Eye (tissue), 1 donor: Measurements from ENCODE around the gene PLRG1.
A peak's percentile ranks its signal among the peaks of the same experiment; 100 is the strongest.

Source experiments
- DNase-seq: peaks from one replicate; pipeline ENCODE4 v3.0.0-alpha.2; 2015

Gene PLRG1

GRCh38 chr4:154516318-154517029, 33.7 kb downstream of the PLRG1 start:
- no peak for DNase-seq

GRCh38 chr4:154511981-154512380, 38.2 kb downstream of the PLRG1 start:
- no peak for DNase-seq

- DNase-seq = no peak
Measured at GRCh38 chr4:154511548-154511947, 38.7 kb downstream of the PLRG1 start.

- DNase-seq = no peak
Measured at GRCh38 chr4:154507156-154507555, 43.0 kb downstream of the PLRG1 start.

GRCh38 chr4:154506253-154506652, 43.9 kb downstream of the PLRG1 start:
- peak; percentile 79 for DNase-seq

- no peak for DNase-seq
Measured at GRCh38 chr4:154503598-154503997, 46.6 kb downstream of the PLRG1 start.

GRCh38 chr4:154502111-154502510, 48.1 kb downstream of the PLRG1 start:
- peak; percentile 71 for DNase-seq

- DNase-seq = peak; percentile 38
Measured at GRCh38 chr4:154497889-154498288, 52.3 kb downstream of the PLRG1 start.

GRCh38 chr4:154495867-154496266, 54.3 kb downstream of the PLRG1 start:
- no peak for DNase-seq

GRCh38 chr4:154492288-154492687, 57.9 kb downstream of the PLRG1 start:
- DNase-seq = no peak

GRCh38 chr4:154491341-154492271, 58.6 kb downstream of the PLRG1 start, which contains the start of gene DCHS2:
Gene DCHS2 (minus strand): TSS chr4:154491799. CDS start chr4:154491355, 444 bp downstream.
- peak; percentile 78 for DNase-seq

- peak; percentile 86 for DNase-seq
Measured at GRCh38 chr4:154490583-154491340, 59.4 kb downstream of the PLRG1 start.

- peak; percentile 72 for DNase-seq
Measured at GRCh38 chr4:154490234-154490582, 60.0 kb downstream of the PLRG1 start.

- DNase-seq = no peak
Measured at GRCh38 chr4:154489558-154490233, 60.5 kb downstream of the PLRG1 start.

GRCh38 chr4:154487145-154487544, 63.1 kb downstream of the PLRG1 start:
- no peak for DNase-seq

- no peak for DNase-seq
Measured at GRCh38 chr4:154485127-154485773, 65.0 kb downstream of the PLRG1 start.
